MCF 10A (cell line): Measurements from ENCODE around the gene KIF6. TPM values are rescaled to one million over a fixed set of nuclear protein-coding genes. Genes with fewer than 3 reads are reported as not detected.

Experiments
- BruUV-seq: library from RNA; stranded (reverse); fragments of 400-500 nt; replicated peaks from 2 replicates; lab custom pipeline; 2021; lab: Mats Ljungman, UMichigan
- CTCF ChIA-PET: fragments of 300-600 bp; sonication (Branson Sonifier 250); formaldehyde crosslinking; extraction: SDS; loops from one replicate; lab custom pipeline; 2021; ENCODE audit warnings: antibody characterized with exemption, inconsistent platforms; lab: Yijun Ruan, JAX
- POLR2A ChIA-PET: fragments of 300-600, 350-650 bp; sonication (Branson Sonifier 250); formaldehyde crosslinking; extraction: SDS; loops from one replicate; lab custom pipeline; 2020; ENCODE audit warnings: antibody characterized with exemption, inconsistent platforms; lab: Yijun Ruan, JAX
- DNase-seq: peaks from one replicate; pipeline ENCODE4 v3.0.0-alpha.2; 2018; ENCODE audit not compliant: unreplicated experiment
- H3K27ac Mint-ChIP-seq: one replicate; pipeline ENCODE4 v1.8.0; 2022; ENCODE audit warnings: mild to moderate bottlenecking, low read depth, mixed read lengths; ENCODE audit not compliant: unreplicated experiment
- H3K27me3 Mint-ChIP-seq: one replicate; pipeline ENCODE4 v1.8.0; 2022; ENCODE audit warnings: mixed read lengths; ENCODE audit not compliant: insufficient read depth, unreplicated experiment
- H3K36me3 Mint-ChIP-seq: one replicate; pipeline ENCODE4 v1.8.0; 2022; ENCODE audit warnings: mild to moderate bottlenecking, moderate library complexity, mixed read lengths; ENCODE audit not compliant: insufficient read depth, unreplicated experiment
- H3K4me1 Mint-ChIP-seq: one replicate; pipeline ENCODE4 v1.8.0; 2022; ENCODE audit warnings: mixed read lengths; ENCODE audit not compliant: insufficient read depth, unreplicated experiment
- H3K4me3 Mint-ChIP-seq: one replicate; pipeline ENCODE4 v1.8.0; 2022; ENCODE audit warnings: mild to moderate bottlenecking, moderate library complexity, mixed read lengths; ENCODE audit not compliant: unreplicated experiment
- H3K9me3 Mint-ChIP-seq: one replicate; pipeline ENCODE4 v1.8.0; 2022; ENCODE audit warnings: mixed read lengths; ENCODE audit not compliant: unreplicated experiment
- intact Hi-C: fragments of 100-400 bp; cut with micrococcal nuclease; formaldehyde crosslinking; loops from 2 replicates; pipeline ENCODE4 v1.14.1; 2022
- total RNA-seq: library from RNA; stranded (reverse); gene quantifications from 2 replicates; pipeline ENCODE4 v1.2.3, GENCODE V29; 2022
- TF ChIP-seq, protein P1 (sequence below): fragments of 200-600 bp; IDR thresholded peaks from one replicate; pipeline ENCODE4 v1.8.0; 2022; ENCODE audit warnings: antibody characterized with exemption, mild to moderate bottlenecking; ENCODE audit not compliant: unreplicated experiment

The KIF6 gene
- total RNA-seq, 1 experiment from 2014 or later, result 0.91 TPM

DNA sequence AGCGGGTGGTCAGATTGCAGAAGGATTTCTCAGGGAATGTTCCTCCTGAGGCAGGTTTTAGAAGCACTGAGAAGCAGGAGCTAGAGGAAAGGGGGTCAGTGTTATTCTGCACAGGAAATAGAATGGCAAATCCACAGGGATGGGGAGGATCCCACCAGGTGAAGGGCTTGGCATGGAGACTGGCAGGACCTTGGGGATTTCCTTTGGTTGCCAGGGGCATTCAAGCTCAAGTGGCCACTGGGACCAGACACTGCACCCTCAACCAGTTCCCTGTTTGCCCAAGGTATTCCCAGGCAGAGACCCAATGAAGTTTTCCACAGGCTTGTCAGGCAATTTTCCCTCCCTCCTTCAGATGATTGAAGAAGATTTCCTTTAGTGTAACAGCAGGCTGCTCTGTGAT lies 279.5 kb downstream of the KIF6 start:
- ChIA-PET POLR2A (no interaction called here), CTCF (interaction anchor here (0.5 kb wide), 1 partner anchor 448 kb away, joined by 4 read pairs; no protein-coding TSS in a partner anchor)
- Mint-ChIP-seq H3K4me1 (peaks cover 7% of the 10 kb centered on the region), H3K27me3 (no peaks in the 10 kb centered on the region), H3K4me3 (no peak overlapping the region), H3K9me3 (no peaks in the 10 kb centered on the region), H3K36me3 (peaks cover 4% of the 10 kb centered on the region), H3K27ac (no peak overlapping the region)
- intact Hi-C loops, result no loop called here
- DNase-seq, result no peak
- TF ChIP-seq, protein P1, sequence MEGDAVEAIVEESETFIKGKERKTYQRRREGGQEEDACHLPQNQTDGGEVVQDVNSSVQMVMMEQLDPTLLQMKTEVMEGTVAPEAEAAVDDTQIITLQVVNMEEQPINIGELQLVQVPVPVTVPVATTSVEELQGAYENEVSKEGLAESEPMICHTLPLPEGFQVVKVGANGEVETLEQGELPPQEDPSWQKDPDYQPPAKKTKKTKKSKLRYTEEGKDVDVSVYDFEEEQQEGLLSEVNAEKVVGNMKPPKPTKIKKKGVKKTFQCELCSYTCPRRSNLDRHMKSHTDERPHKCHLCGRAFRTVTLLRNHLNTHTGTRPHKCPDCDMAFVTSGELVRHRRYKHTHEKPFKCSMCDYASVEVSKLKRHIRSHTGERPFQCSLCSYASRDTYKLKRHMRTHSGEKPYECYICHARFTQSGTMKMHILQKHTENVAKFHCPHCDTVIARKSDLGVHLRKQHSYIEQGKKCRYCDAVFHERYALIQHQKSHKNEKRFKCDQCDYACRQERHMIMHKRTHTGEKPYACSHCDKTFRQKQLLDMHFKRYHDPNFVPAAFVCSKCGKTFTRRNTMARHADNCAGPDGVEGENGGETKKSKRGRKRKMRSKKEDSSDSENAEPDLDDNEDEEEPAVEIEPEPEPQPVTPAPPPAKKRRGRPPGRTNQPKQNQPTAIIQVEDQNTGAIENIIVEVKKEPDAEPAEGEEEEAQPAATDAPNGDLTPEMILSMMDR, result no peak
- BruUV-seq, result no TSS peak

DNA sequence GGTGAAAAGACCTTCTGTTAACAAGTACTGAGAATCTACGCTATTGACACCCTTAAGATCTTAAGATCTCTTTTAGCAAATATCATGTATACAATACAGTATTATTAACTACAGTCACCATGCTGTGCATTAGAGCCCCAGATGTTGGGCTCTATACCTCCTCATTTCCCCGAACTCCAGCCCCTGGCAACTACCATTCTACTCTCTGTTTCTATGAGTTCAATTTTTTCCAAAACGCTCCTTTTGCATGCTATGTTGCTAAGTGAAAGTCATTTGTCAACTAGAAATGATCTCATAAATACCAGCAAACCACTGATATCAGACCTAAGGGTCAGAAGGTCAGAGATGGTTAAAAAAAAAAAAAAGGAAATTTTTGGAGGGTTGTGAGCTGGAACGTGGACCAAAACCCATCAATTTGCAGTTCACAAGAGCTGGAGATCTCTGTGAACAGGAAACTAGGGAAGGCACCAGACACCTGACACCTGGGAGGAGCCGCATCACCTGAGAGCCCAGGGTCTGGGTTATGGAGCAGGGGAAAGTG lies 280.7 kb downstream of the KIF6 start:
- TF ChIP-seq, protein P1, result no peak
- intact Hi-C loops, result no loop called here
- no peaks in the 10 kb centered on the region for H3K27me3 Mint-ChIP-seq
- CTCF ChIA-PET, result no interaction called here
- H3K9me3 Mint-ChIP-seq, result no peaks in the 10 kb centered on the region
- no peak for DNase-seq
- no peak overlapping the region for H3K27ac Mint-ChIP-seq
- H3K4me3 Mint-ChIP-seq, result no peak overlapping the region
- peaks cover 4% of the 10 kb centered on the region for H3K36me3 Mint-ChIP-seq
- BruUV-seq, result no TSS peak
- POLR2A ChIA-PET, result interaction anchor here (0.6 kb wide), 1 partner anchor 73 kb away, joined by 4 read pairs; no protein-coding TSS in a partner anchor
- peaks cover 5% of the 10 kb centered on the region for H3K4me1 Mint-ChIP-seq

DNA sequence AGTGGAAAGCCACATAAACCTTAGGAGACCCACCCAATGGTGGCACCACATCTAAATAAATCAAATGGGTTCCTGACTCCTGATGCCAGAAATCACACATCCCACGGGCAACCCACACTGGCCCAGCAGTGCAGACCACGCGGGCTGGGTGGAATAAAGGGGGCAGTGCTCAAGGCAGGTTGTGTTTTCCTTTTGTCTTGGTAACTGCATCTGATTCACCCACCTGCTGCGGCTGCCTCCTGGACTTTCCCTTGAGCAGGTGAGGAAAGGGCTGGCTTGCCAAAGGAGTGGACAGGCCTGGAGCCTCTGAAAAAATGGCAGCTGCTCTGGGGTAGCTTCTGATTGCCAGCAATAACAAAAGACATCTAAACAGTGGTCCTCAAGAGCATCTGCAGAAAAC lies 283.2 kb downstream of the KIF6 start:
- no TSS peak for BruUV-seq
- Mint-ChIP-seq H3K9me3 (no peaks in the 10 kb centered on the region), H3K36me3 (peaks cover 4% of the 10 kb centered on the region), H3K27me3 (no peaks in the 10 kb centered on the region), H3K4me1 (no peaks in the 10 kb centered on the region), H3K4me3 (no peak overlapping the region), H3K27ac (no peak overlapping the region)
- CTCF ChIA-PET, result interaction anchor here (0.6 to 0.8 kb wide), 2 partner anchors 63 to 1445 kb away, joined by 3 read pairs; no protein-coding TSS in a partner anchor
- DNase-seq, result no peak
- POLR2A ChIA-PET, result no interaction called here
- TF ChIP-seq, protein P1, result no peak
- intact Hi-C loops, result no loop called here

DNA sequence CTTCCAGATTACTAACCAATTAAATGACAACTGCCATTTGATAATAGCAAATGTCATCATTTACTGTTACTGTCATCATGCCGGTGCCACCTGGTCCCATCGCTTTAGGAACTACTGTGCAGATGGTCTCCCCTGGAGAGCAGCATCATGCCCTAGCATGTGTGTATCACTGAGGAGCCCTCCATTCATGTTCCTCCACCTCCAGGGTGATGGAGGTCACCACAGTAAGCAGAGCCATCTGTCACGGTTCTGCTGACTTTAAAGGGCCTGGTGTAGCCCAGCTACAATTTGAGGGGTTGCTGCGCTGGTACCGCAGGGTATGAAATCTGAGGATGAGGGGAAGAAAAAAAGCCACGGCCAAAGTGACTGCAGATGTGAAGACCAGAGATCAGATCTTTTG lies 283.9 kb downstream of the KIF6 start:
- ChIA-PET CTCF (interaction anchor here (0.6 to 0.8 kb wide), 2 partner anchors 452 to 1446 kb away, joined by 3 to 4 read pairs; no protein-coding TSS in a partner anchor), POLR2A (no interaction called here)
- BruUV-seq, result no TSS peak
- no peak overlapping the region for H3K4me3 Mint-ChIP-seq
- H3K36me3 Mint-ChIP-seq, result peaks cover 4% of the 10 kb centered on the region
- TF ChIP-seq, protein P1, result no peak
- intact Hi-C loops, result no loop called here
- no peaks in the 10 kb centered on the region for H3K4me1 Mint-ChIP-seq
- no peak for DNase-seq
- no peaks in the 10 kb centered on the region for H3K27me3 Mint-ChIP-seq
- H3K27ac Mint-ChIP-seq, result no peak overlapping the region
- H3K9me3 Mint-ChIP-seq, result no peaks in the 10 kb centered on the region
